CD4-positive, alpha-beta memory T cell (primary cell): ENCODE measurements around the gene S100B. TPM values are rescaled to one million over a fixed set of nuclear protein-coding genes. Genes with fewer than 3 reads are reported as not detected.

Experiments
- CTCF ChIA-PET: fragments of 350-600 bp; sonication (Branson Sonifier 250); formaldehyde crosslinking; loops from one replicate; lab custom pipeline; 2021; ENCODE audit warnings: inconsistent platforms; ENCODE audit not compliant: partially characterized antibody; lab: Charles Lee
- POLR2A ChIA-PET: fragments of 350-600 bp; sonication (Branson Sonifier 250); formaldehyde crosslinking; loops from one replicate; lab custom pipeline; 2021; ENCODE audit not compliant: partially characterized antibody; lab: Charles Lee
- DNase-seq, 5 donors: peaks; one replicate each; pipeline versions ENCODE4 v3.0.0 to v3.0.0-alpha.2; 2020 to 2022; ENCODE audit warnings: mixed read lengths in 1 of 5
- H3K27ac ChIP-seq: one replicate; pipeline ENCODE4 v1.7.0; 2013; ENCODE audit warnings: low read depth, low read length
- H3K27me3 ChIP-seq: 2 replicates; pipeline ENCODE4 v1.7.0; 2013; ENCODE audit warnings: mild to moderate bottlenecking, low read length, moderate library complexity; ENCODE audit not compliant: insufficient read depth
- H3K36me3 ChIP-seq: 2 replicates; pipeline ENCODE4 v1.7.0; 2013; ENCODE audit warnings: mild to moderate bottlenecking, low read length, moderate library complexity; ENCODE audit not compliant: insufficient read depth
- H3K4me1 ChIP-seq: 2 replicates; pipeline ENCODE4 v1.7.0; 2013; ENCODE audit warnings: mild to moderate bottlenecking, low read length, moderate library complexity; ENCODE audit not compliant: insufficient read depth
- H3K4me3 ChIP-seq, 2 donors: one replicate each; pipeline ENCODE4 v1.7.0; 2013; ENCODE audit warnings: low read length in 2 of 2, mild to moderate bottlenecking in 1 of 2
- H3K9me3 ChIP-seq, 2 donors: one replicate each; pipeline ENCODE4 v1.7.0; 2013; ENCODE audit warnings: low read length in 2 of 2, control low read depth in 1 of 2; ENCODE audit not compliant: control insufficient read depth in 1 of 2
- H3K27ac Mint-ChIP-seq, 7 donors: one replicate each; pipeline ENCODE4 v1.8.0; 2020 to 2021; ENCODE audit warnings: mixed read lengths in 7 of 7, mild to moderate bottlenecking in 6 of 7, inconsistent platforms in 3 of 7, moderate library complexity in 3 of 7
- H3K27me3 Mint-ChIP-seq, 2 donors: one replicate each; pipeline ENCODE4 v1.8.0; 2020 to 2021; ENCODE audit warnings: mixed read lengths in 2 of 2
- H3K36me3 Mint-ChIP-seq, 2 donors: one replicate each; pipeline ENCODE4 v1.8.0; 2020 to 2021; ENCODE audit warnings: mixed read lengths in 2 of 2, inconsistent platforms in 1 of 2, mild to moderate bottlenecking in 1 of 2
- H3K4me1 Mint-ChIP-seq, 4 donors: one replicate each; pipeline ENCODE4 v1.8.0; 2020 to 2021; ENCODE audit warnings: mixed read lengths in 4 of 4, mild to moderate bottlenecking in 1 of 4
- H3K4me3 Mint-ChIP-seq, 8 donors: one replicate each; pipeline ENCODE4 v1.8.0; 2020 to 2021; ENCODE audit warnings: mixed read lengths in 8 of 8, mild to moderate bottlenecking in 7 of 8, moderate library complexity in 6 of 8, inconsistent platforms in 3 of 8
- H3K9me3 Mint-ChIP-seq, 8 donors: one replicate each; pipeline ENCODE4 v1.8.0; 2020 to 2021; ENCODE audit warnings: mixed read lengths in 8 of 8, mild to moderate bottlenecking in 5 of 8, inconsistent platforms in 3 of 8, moderate library complexity in 1 of 8
- intact Hi-C: fragments of 100-400 bp; cut with micrococcal nuclease; formaldehyde crosslinking; loops from one replicate; pipeline ENCODE4 v1.15.1; 2023
- polyA plus RNA-seq, 2 donors: library from polyadenylated mRNA; unstranded; fragments of 300-500 nt; fragmentation: Illumina TruSeq; gene quantifications; one replicate each; pipeline ENCODE4 v1.2.3, GENCODE V29; 2021
- total RNA-seq, 2 experiments: library from RNA; stranded (reverse); gene quantifications; one replicate each; pipeline ENCODE4 v1.2.3, GENCODE V29; 2021

The S100B gene
- total and polyA plus RNA-seq, 4 experiments from 2014 or later, result 0.54 to 0.73 TPM; not detected in 2

- Histone ChIP-seq H3K4me1 (peaks cover 15% of the 10 kb centered on the region), H3K27me3 (no peaks in the 10 kb centered on the region), H3K4me3 (no peak overlapping the region), H3K36me3 (no peaks in the 10 kb centered on the region), H3K27ac (no peak overlapping the region), H3K9me3 (no peaks in the 10 kb centered on the region)
- no peak for DNase-seq
- H3K36me3 Mint-ChIP-seq, result peaks cover 0 to 4% of the 10 kb centered on the region in 2 donors
- peaks cover 7 to 31% (median 20%) of the 10 kb centered on the region in 4 donors for H3K4me1 Mint-ChIP-seq
- H3K9me3 Mint-ChIP-seq, result peaks cover 0 to 9% (median 4%) of the 10 kb centered on the region in 8 donors
- CTCF ChIA-PET, result no interaction called here
- H3K27ac Mint-ChIP-seq, result no peak overlapping the region
- no peak overlapping the region for H3K4me3 Mint-ChIP-seq
- H3K27me3 Mint-ChIP-seq, result peaks cover 0 to 2% of the 10 kb centered on the region in 2 donors
- POLR2A ChIA-PET, result interaction anchor here (2.0 kb wide), 1 partner anchor 19 kb away, joined by 4 read pairs; the partner anchor contains the start of gene PRMT2
- intact Hi-C loops, result no loop called here
These were observed 11.8 kb upstream of the S100B start for GRCh38 chr21:46616656-46617055.

GRCh38 chr21:46616050-46616449, 11.2 kb upstream of the S100B start:
- H3K36me3 Mint-ChIP-seq, result peaks cover 0 to 4% of the 10 kb centered on the region in 2 donors
- Histone ChIP-seq H3K4me1 (peaks cover 9% of the 10 kb centered on the region), H3K4me3 (no peak overlapping the region), H3K9me3 (no peaks in the 10 kb centered on the region), H3K36me3 (no peaks in the 10 kb centered on the region), H3K27me3 (no peaks in the 10 kb centered on the region), H3K27ac (no peak overlapping the region)
- H3K4me3 Mint-ChIP-seq, result peak overlapping the region in 1 of 8 donors; percentile 14
- H3K4me1 Mint-ChIP-seq, result peaks cover 3 to 25% (median 15%) of the 10 kb centered on the region in 4 donors
- DNase-seq, result no peak
- intact Hi-C loops, result no loop called here
- ChIA-PET CTCF (no interaction called here), POLR2A (interaction anchor here (2.0 kb wide), 1 partner anchor 19 kb away, joined by 4 read pairs; the partner anchor contains the start of gene PRMT2)
- H3K27me3 Mint-ChIP-seq, result peaks cover 0 to 2% of the 10 kb centered on the region in 2 donors
- peak overlapping the region in 1 of 7 donors; percentile 37 for H3K27ac Mint-ChIP-seq
- peaks cover 0 to 12% (median 5%) of the 10 kb centered on the region in 8 donors for H3K9me3 Mint-ChIP-seq

DNA sequence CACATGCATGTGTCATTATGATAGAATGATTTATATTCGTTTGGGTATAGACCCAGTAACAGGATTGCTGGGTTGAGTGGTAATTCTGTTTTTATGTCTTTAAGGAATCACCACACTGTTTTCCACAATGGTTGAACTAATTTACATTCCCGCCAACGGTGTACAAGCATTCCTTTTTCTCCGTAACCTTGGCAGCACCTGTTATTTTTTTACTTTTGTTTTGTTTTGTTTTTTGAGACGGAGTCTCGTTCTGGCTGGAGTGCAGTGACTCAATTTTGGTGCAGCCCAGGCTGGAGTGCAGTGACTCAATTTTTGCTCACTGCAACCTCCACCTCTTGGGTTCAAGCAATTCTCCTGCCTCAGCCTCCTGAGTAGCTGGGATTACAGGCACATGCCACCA, 8.5 kb upstream of the S100B start:
- Histone ChIP-seq H3K36me3 (no peaks in the 10 kb centered on the region), H3K27me3 (no peaks in the 10 kb centered on the region), H3K9me3 (no peaks in the 10 kb centered on the region), H3K4me1 (no peaks in the 10 kb centered on the region), H3K4me3 (no peak overlapping the region), H3K27ac (no peak overlapping the region)
- Mint-ChIP-seq H3K4me3 (no peak overlapping the region), H3K27me3 (no peaks in the 10 kb centered on the region), H3K36me3 (peaks cover 0 to 4% of the 10 kb centered on the region in 2 donors), H3K27ac (no peak overlapping the region), H3K4me1 (peaks cover 4 to 19% (median 4%) of the 10 kb centered on the region in 4 donors), H3K9me3 (peaks cover 0 to 23% (median 14%) of the 10 kb centered on the region in 8 donors)
- DNase-seq, result no peak
- POLR2A ChIA-PET, result no interaction called here
- CTCF ChIA-PET, result no interaction called here
- intact Hi-C loops, result no loop called here

DNA sequence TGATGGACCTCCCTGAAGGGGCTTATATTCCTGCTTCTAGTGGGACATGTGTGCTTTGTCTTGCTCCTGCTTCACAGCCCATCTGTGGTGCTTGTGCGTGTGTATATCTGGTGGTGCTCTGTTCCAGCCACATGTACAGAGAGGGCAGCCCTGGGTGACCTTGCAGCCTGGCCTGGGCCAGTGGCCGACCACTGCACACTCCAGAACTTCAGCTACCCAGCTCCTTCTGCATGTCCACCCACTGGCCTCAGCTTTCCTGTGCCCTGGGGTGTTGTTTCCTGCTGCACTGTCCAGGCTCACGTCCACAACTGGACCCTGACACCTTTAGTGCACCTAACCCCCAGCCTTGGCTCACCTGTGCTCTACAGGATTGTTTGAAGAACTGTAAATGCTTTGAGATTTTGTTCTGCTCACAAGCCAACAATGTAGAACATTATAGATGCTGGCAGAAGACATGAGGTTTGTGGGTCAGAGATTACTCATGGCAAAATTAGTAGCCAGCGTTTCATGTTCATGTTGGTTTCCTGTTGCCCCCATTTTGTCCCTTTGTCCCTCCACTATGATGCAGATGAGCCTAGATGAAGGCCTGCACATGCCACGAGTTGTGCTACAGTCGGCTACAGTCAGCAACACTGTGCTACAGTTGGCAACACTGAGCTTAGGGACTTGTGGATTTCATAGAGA, 5.3 kb upstream of the S100B start:
- Mint-ChIP-seq H3K9me3 (peaks cover 0 to 23% (median 14%) of the 10 kb centered on the region in 8 donors), H3K27ac (no peak overlapping the region), H3K4me1 (peaks cover 19 to 47% (median 26%) of the 10 kb centered on the region in 4 donors), H3K36me3 (peaks cover 0 to 4% of the 10 kb centered on the region in 2 donors), H3K4me3 (no peak overlapping the region), H3K27me3 (no peaks in the 10 kb centered on the region)
- H3K4me1 ChIP-seq, result peaks cover 21% of the 10 kb centered on the region
- H3K27ac ChIP-seq, result no peak overlapping the region
- H3K9me3 ChIP-seq, result no peaks in the 10 kb centered on the region
- ChIA-PET CTCF (no interaction called here), POLR2A (no interaction called here)
- DNase-seq, result no peak
- intact Hi-C loops, result no loop called here
- H3K4me3 ChIP-seq, result no peak overlapping the region
- no peaks in the 10 kb centered on the region for H3K27me3 ChIP-seq
- H3K36me3 ChIP-seq, result no peaks in the 10 kb centered on the region

GRCh38 chr21:46608672-46609111, 3.8 kb upstream of the S100B start:
- Histone ChIP-seq H3K36me3 (no peaks in the 10 kb centered on the region), H3K27ac (no peak overlapping the region), H3K4me3 (no peak overlapping the region), H3K4me1 (peaks cover 24% of the 10 kb centered on the region), H3K9me3 (no peaks in the 10 kb centered on the region), H3K27me3 (no peaks in the 10 kb centered on the region)
- Mint-ChIP-seq H3K27me3 (no peaks in the 10 kb centered on the region), H3K9me3 (peaks cover 0 to 23% (median 14%) of the 10 kb centered on the region in 8 donors), H3K36me3 (peaks cover 0 to 4% of the 10 kb centered on the region in 2 donors), H3K4me1 (peaks cover 23 to 58% (median 30%) of the 10 kb centered on the region in 4 donors), H3K4me3 (no peak overlapping the region), H3K27ac (no peak overlapping the region)
- ChIA-PET CTCF (no interaction called here), POLR2A (interaction anchor here (0.8 kb wide), 1 partner anchor 27 kb away, joined by 3 read pairs; the partner anchor contains the start of gene PRMT2)
- intact Hi-C loops, result no loop called here
- no peak for DNase-seq

- no peaks in the 10 kb centered on the region for H3K27me3 ChIP-seq
- Mint-ChIP-seq H3K9me3 (peaks cover 0 to 23% (median 14%) of the 10 kb centered on the region in 8 donors), H3K4me1 (peaks cover 25 to 59% (median 31%) of the 10 kb centered on the region in 4 donors), H3K36me3 (peaks cover 0 to 4% of the 10 kb centered on the region in 2 donors), H3K4me3 (peak overlapping the region in 2 of 8 donors; percentile 20 to 34), H3K27ac (peak overlapping the region in 1 of 7 donors; percentile 88), H3K27me3 (no peaks in the 10 kb centered on the region)
- POLR2A ChIA-PET, result interaction anchor here (2.2 kb wide), 1 partner anchor 14 kb away, joined by 14 read pairs; no protein-coding TSS in a partner anchor
- no peaks in the 10 kb centered on the region for H3K36me3 ChIP-seq
- DNase-seq, result no peak
- H3K27ac ChIP-seq, result no peak overlapping the region
- H3K9me3 ChIP-seq, result no peaks in the 10 kb centered on the region
- peaks cover 24% of the 10 kb centered on the region for H3K4me1 ChIP-seq
- no peak overlapping the region for H3K4me3 ChIP-seq
- intact Hi-C loops, result no loop called here
- CTCF ChIA-PET, result no interaction called here
These were observed 2.8 kb upstream of the S100B start for GRCh38 chr21:46607636-46608035.

DNA sequence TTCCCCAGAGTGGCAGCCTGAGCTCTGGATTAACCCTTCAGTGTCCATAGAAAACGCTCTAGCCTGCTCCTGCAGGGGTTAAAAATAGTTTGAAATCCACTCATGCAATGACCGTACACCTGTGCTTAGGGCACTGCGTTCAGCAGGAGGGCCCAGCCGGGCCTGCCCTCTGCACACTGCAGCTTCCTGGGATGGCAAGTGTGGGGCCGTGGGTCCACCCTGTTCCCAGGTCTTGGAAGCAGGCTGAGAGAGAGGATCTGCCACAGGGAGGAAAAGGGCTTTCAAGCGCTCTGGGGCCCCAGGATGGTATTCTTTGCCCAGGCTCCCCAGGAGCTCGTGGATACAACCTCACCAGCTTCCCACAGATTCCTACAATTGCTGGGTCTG, 1.5 kb upstream of the S100B start:
- Histone ChIP-seq H3K27ac (peak overlapping the region; percentile 1), H3K36me3 (no peaks in the 10 kb centered on the region), H3K9me3 (no peaks in the 10 kb centered on the region), H3K4me1 (peaks cover 24% of the 10 kb centered on the region), H3K4me3 (no peak overlapping the region), H3K27me3 (no peaks in the 10 kb centered on the region)
- no peaks in the 10 kb centered on the region for H3K27me3 Mint-ChIP-seq
- peaks cover 25 to 65% (median 33%) of the 10 kb centered on the region in 4 donors for H3K4me1 Mint-ChIP-seq
- peak overlapping the region in 7 of 8 donors; percentile 17 to 85 (median 73) for H3K4me3 Mint-ChIP-seq
- intact Hi-C loops, result no loop called here
- ChIA-PET POLR2A (interaction anchor here (0.8 to 2.7 kb wide), 7 partner anchors 9 to 54 kb away, joined by 4 to 26 read pairs (median 8); partner anchors contain the start of gene PRMT2), CTCF (interaction anchor here (0.5 to 1.0 kb wide), 2 partner anchors 39 to 99 kb away, joined by 3 read pairs; no protein-coding TSS in a partner anchor)
- no peaks in the 10 kb centered on the region for H3K36me3 Mint-ChIP-seq
- DNase-seq, result no peak
- H3K9me3 Mint-ChIP-seq, result peaks cover 0 to 16% (median 7%) of the 10 kb centered on the region in 8 donors
- H3K27ac Mint-ChIP-seq, result peak overlapping the region in 6 of 7 donors; percentile 11 to 88 (median 81)
